ENCODE measurements around the gene INPP5A. TPM values are rescaled to one million over a fixed set of nuclear protein-coding genes. Genes with fewer than 3 reads are reported as not detected.

INPP5A gene
- total and polyA plus RNA-seq, 10 of the 15 experiments (the other 5 are each of a cell fraction or from before 2014, with no cell fraction given), result 0.52 to 15.0 (median 6.3) TPM

GRCh38 chr10:132745511-132745910 lies 207.9 kb downstream of the INPP5A start:
- ChIA-PET SMC1A (ENCODE audit: uncharacterized antibody, unreplicated experiment) (no interaction called here), POLR2A (no interaction called here), CTCF (no interaction called here), RAD21 (ENCODE audit: unreplicated experiment) (no interaction called here)
- Histone ChIP-seq H3K27me3 (replicated peaks in 1 of 2; ENCODE audit: control insufficient read depth in 2 of 2, insufficient read depth in 2 of 2, low read length in 1 of 2) (no peaks in the 10 kb centered on the region), H3K27ac (ENCODE audit: control insufficient read depth, insufficient read depth) (no peak overlapping the region), H3K4me1 (ENCODE audit: control insufficient read depth, insufficient read depth, low read length) (no peaks in the 10 kb centered on the region), H3K79me2 (ENCODE audit: control insufficient read depth, insufficient read depth, low read length) (no peaks in the 10 kb centered on the region), H3K9me3 (replicated peaks; ENCODE audit: control insufficient read depth, insufficient read depth, low read length) (no peaks in the 10 kb centered on the region; the same call in 2 of the 3 replicates), H3K36me3 (ENCODE audit: control insufficient read depth in 2 of 2, insufficient read depth in 2 of 2, low read length in 1 of 2) (peaks cover 0 to 3% of the 10 kb centered on the region in 2 experiments; a peak in 2 of 4 replicates), H2AFZ (ENCODE audit: control insufficient read depth, low read depth, low read length) (no peak overlapping the region), H3K4me2 (ENCODE audit: control insufficient read depth, insufficient read depth) (no peak overlapping the region), H4K20me1 (ENCODE audit: control insufficient read depth, insufficient read depth) (no peaks in the 10 kb centered on the region), H3K9ac (ENCODE audit: control insufficient read depth, insufficient read depth, low read length) (no peak overlapping the region), H3K4me3 (no peak overlapping the region)
- no peak for FAIRE-seq
- DNase-seq (ENCODE audit: low read depth, low spot score), result no peak
- intact Hi-C loops (cut with micrococcal nuclease; ENCODE audit: unreplicated experiment), result no loop called here
- no TSS peak for BruUV-seq (replicated peaks)
- WGBS (ENCODE audit: insufficient coverage, insufficient replicate concordance, low lambda C conversion rate, missing lambda C conversion rate), result 88% methylated on average over 16 of the region's 17 CpGs
- no peak for ATAC-seq
- in situ Hi-C loops (cut with MboI), result no loop called here
- TF ChIP-seq IRF5 (IDR thresholded peaks at IDR 0.05; ENCODE audit: borderline replicate concordance) (no peak), SREBF1 (IDR thresholded peaks at IDR 0.05; ENCODE audit: low read length) (no peak), ETV6 (conservative IDR thresholded peaks at IDR 0.05 in 1 of 2, IDR thresholded peaks at IDR 0.05 in 1 of 2; ENCODE audit: borderline replicate concordance in 1 of 2, low read depth in 1 of 2) (no peak), PBX3 (IDR thresholded peaks at IDR 0.05; ENCODE audit: insufficient replicate concordance, low read depth, low read length) (no peak), EGR1 (IDR thresholded peaks at IDR 0.05; ENCODE audit: borderline replicate concordance in 1 of 2, low read depth in 2 of 2, low read length in 2 of 2) (no peak), HSF1 (IDR thresholded peaks at IDR 0.05; ENCODE audit: low read depth, low read length) (no peak), ZBTB11 (CRISPR knock-in tag; IDR thresholded peaks at IDR 0.05) (no peak), NR2C2 (IDR thresholded peaks at IDR 0.05; ENCODE audit: borderline replicate concordance, control insufficient read depth, insufficient read length, low read depth) (no peak), TCF3 (IDR thresholded peaks at IDR 0.05; ENCODE audit: borderline replicate concordance, insufficient read depth, low read depth, low read length) (no peak), POLR2AphosphoS2 (IDR thresholded peaks at IDR 0.05; ENCODE audit: low read depth, low read length) (no peak), HCFC1 (IDR thresholded peaks at IDR 0.05; ENCODE audit: low read length) (no peak), RAD51 (IDR thresholded peaks at IDR 0.05) (no peak), RB1 (IDR thresholded peaks at IDR 0.05; ENCODE audit: borderline replicate concordance) (no peak), CHD2 (IDR thresholded peaks at IDR 0.05; ENCODE audit: borderline replicate concordance, low read depth, low read length) (no peak), JUNB (IDR thresholded peaks at IDR 0.05) (no peak)

Data from GM12878 (cell line).